ENCODE results near the gene HBG1.
"Not testable (repeated sequence)": the region's sequence is repeated elsewhere in the genome, so short reads cannot be mapped to it uniquely, and the experiment has no call there.

HBG1 gene

GRCh38 chr11:5249807-5250396 lies at the start of gene HBG1:
Gene HBG1 (minus strand): TSS chr11:5249857. CDS start chr11:5249804, 53 bp downstream.
- not testable (repeated sequence) for FAIRE-seq

DNA sequence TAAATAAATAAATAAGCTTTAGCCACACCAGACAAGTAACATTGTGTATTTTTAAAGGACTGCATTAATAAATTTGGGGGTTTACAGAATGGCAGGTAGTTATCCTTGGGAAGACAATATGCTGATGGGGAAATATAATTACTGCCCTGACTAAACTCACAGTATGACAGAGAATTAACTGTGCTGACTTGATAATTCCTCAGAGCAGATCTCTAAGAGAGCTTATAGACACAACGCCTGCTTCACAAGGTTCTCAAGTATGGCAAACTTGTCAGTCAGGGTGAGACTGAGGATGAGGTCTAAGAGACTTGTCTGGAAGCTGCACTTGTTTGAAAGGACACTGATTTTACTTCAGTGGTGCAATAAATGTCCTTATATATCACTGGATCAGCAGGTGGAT lies 48.8 kb upstream of the HBG1 start:
- no peak for DNase-seq (ENCODE audit: insufficient read length, low spot score)
- FAIRE-seq: no peak

More at GRCh38 chr11:5249807-5250396, at the start of gene HBG1:
- DNase-seq (ENCODE audit: insufficient read length, low spot score): not testable (repeated sequence)

DNA sequence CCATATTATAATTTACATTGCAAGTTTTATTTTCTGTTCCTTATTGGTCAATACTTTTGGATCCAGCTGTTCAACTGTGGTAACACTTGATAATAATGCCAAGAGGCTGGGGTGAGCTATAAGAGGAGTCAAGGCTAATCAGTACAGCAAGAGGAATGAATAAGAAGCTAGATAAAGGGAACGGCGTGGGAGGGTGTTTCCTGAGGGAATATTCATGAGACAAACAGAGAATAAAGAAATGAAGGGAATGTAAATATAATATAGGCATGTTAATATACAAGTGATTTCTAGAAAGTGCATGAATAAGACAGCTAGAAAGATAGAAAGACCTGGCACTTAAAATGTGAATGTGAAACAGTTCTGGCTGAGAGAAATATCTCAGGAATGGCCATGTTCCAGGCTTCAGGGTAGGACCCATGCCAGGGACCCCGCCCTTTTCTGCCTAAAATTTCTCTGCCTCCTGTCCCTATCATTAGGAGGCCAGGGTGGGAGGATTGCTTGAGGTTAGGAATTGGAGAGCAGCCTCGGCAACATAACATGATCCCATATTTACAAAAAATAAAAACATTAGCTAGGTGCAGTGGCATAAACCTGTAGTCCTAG lies 48.2 kb upstream of the HBG1 start:
- FAIRE-seq (no peak), DNase-seq (ENCODE audit: insufficient read length, low spot score) (no peak)

DNA sequence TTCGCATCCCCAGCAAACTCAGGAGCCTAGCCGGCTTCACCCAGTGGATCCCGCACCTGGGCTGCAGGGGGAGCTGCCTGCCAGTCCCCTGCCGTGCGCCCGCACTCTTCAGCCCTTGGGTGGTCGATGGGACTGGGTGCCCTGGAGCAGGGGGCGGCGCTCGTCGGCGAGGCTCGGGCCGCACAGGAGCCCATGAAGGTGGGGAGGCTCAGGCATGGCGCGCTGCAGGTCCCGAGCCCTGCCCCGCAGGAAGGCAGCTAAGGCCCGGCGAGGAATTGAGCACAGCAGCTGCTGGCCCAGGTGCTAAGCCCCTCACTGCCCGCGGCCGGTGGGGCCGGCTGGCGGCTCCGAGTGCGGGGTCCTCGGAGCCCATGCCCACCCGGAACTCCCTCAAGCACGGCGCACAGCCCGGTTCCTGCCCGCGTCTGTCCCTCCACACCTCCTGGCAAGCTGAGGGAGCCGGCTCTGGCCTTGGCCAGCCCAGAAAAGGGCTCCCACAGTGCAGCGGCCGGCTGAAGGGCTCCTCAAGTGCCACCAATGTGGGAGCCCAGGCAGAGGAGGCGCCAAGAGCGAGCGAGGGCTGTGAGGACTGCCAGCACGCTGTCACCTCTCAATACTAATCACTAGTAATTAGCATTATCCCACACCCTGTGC lies 44.8 kb upstream of the HBG1 start:
- DNase-seq (ENCODE audit: insufficient read length, low spot score); FAIRE-seq: not testable (repeated sequence)

GRCh38 chr11:5293028-5293427 lies 43.4 kb upstream of the HBG1 start:
- DNase-seq (ENCODE audit: insufficient read length, low spot score) (no peak), FAIRE-seq (no peak)

DNA sequence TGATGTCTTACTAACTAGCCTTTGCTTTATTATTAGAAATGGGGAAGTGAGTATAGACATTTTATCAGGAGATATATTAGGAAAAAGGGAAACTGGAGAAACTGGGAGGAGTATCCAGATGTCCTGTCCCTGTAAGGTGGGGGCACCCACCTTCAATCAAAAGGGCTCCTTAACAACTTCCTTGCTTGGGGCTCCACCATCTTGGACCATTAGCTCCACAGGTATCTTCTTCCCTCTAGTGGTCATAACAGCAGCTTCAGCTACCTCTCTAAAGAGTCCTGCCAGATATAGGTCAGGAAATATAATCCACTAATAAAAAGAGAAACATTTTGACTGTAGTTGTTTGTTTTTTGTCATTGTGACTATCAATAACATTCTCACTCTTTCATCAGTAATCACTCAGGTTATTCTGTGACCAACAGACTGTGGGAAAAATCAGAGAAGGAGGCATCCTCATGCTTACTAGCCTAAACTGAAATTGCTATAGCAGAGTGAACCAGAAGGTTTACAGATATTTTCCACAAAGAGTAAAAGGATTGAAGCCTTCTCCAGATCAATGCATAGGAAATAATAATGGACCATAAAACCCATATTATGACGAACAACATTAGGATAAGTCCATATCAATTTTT lies 41.7 kb upstream of the HBG1 start:
- DNase-seq (ENCODE audit: insufficient read length, low spot score): peak; percentile 19
- FAIRE-seq: no peak

- DNase-seq (ENCODE audit: insufficient read length, low spot score) (no peak), FAIRE-seq (no peak)
These were observed 40.4 kb upstream of the HBG1 start for GRCh38 chr11:5290106-5290505.

DNA sequence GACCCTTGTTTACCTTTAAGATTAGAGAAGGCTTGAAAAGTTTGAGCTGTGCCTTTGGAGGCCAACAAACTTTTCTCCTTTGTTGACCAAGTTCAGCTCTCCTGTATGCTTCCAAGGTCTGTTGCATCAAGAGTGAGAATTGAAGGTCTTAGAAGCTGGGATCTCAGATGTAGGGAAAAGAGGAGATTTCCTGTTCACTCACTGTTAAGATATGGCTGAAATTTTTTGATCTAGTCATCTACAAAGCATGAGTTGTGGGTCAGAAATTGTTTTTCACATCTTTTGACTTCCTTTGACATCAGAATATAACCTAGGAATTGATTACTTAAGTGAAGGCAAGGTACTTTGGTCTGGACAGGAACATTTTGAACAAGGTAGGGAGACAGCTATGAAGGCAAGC lies 40.0 kb upstream of the HBG1 start:
- DNase-seq (ENCODE audit: insufficient read length, low spot score) (no peak), FAIRE-seq (no peak)

- FAIRE-seq (no peak), DNase-seq (ENCODE audit: insufficient read length, low spot score) (no peak)
These were observed 39.4 kb upstream of the HBG1 start for GRCh38 chr11:5288906-5289550.

DNA sequence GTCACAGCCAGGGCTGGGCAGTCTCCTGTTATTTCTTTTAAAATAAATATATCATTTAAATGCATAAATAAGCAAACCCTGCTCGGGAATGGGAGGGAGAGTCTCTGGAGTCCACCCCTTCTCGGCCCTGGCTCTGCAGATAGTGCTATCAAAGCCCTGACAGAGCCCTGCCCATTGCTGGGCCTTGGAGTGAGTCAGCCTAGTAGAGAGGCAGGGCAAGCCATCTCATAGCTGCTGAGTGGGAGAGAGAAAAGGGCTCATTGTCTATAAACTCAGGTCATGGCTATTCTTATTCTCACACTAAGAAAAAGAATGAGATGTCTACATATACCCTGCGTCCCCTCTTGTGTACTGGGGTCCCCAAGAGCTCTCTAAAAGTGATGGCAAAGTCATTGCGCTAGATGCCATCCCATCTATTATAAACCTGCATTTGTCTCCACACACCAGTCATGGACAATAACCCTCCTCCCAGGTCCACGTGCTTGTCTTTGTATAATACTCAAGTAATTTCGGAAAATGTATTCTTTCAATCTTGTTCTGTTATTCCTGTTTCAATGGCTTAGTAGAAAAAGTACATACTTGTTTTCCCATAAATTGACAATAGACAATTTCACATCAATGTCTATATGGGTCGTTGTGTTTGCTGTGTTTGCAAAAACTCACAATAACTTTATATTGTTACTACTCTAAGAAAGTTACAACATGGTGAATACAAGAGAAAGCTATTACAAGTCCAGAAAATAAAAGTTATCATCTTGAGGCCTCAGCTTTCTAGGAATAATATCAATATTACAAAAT lies 38.6 kb upstream of the HBG1 start:
- FAIRE-seq: no peak
- DNase-seq (ENCODE audit: insufficient read length, low spot score): no peak

DNA sequence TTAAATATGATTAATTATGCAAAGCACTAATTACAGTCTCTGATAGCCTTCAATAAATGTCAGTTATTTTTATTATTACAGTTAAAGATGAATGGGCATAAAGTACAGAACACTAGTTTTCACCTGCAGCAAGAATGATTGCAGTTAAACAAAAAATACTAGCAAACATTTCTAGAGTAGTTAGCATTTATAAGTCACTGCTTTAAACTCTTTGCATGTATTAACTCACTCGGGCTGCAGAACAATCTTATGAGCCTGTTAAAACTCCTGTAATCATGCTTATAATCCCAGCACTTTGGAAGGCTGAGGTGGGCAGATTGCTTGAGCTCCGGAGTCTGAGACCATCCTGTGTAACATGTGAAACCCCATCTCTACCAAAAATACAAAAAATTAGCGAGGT lies 37.2 kb upstream of the HBG1 start:
- no peak for DNase-seq (ENCODE audit: insufficient read length, low spot score)
- FAIRE-seq: no peak

GRCh38 chr11:5286351-5286750 lies 36.7 kb upstream of the HBG1 start:
- FAIRE-seq: no peak

GRCh38 chr11:5285703-5286340 lies 36.2 kb upstream of the HBG1 start:
- no peak for FAIRE-seq
- DNase-seq (ENCODE audit: insufficient read length, low spot score): no peak

More at GRCh38 chr11:5286351-5286750, 36.7 kb upstream of the HBG1 start:
- DNase-seq (ENCODE audit: insufficient read length, low spot score): no peak

DNA sequence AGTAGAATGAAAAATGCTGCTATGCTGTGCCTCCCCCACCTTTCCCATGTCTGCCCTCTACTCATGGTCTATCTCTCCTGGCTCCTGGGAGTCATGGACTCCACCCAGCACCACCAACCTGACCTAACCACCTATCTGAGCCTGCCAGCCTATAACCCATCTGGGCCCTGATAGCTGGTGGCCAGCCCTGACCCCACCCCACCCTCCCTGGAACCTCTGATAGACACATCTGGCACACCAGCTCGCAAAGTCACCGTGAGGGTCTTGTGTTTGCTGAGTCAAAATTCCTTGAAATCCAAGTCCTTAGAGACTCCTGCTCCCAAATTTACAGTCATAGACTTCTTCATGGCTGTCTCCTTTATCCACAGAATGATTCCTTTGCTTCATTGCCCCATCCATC lies 35.0 kb upstream of the HBG1 start:
- DNase-seq (ENCODE audit: insufficient read length, low spot score): no peak
- FAIRE-seq: no peak

- DNase-seq (ENCODE audit: insufficient read length, low spot score) (no peak), FAIRE-seq (no peak)
These were observed 34.2 kb upstream of the HBG1 start for GRCh38 chr11:5283882-5284281.

GRCh38 chr11:5283086-5283485 lies 33.4 kb upstream of the HBG1 start:
- FAIRE-seq (no peak), DNase-seq (ENCODE audit: insufficient read length, low spot score) (no peak)

GRCh38 chr11:5282628-5283027 lies 33.0 kb upstream of the HBG1 start:
- FAIRE-seq (no peak), DNase-seq (ENCODE audit: insufficient read length, low spot score) (no peak)

- DNase-seq (ENCODE audit: insufficient read length, low spot score): no peak
- FAIRE-seq: no peak
These were observed 31.9 kb upstream of the HBG1 start for GRCh38 chr11:5281596-5281995.

GRCh38 chr11:5280582-5281102 lies 31.0 kb upstream of the HBG1 start:
- FAIRE-seq (no peak), DNase-seq (ENCODE audit: insufficient read length, low spot score) (peak; percentile 78)

Measured in HTR-8/SVneo (cell line).